HK-2 (cell line): Measurements from ENCODE around the gene CAPN8.
A peak's percentile ranks its signal among the peaks of the same experiment; 100 is the strongest.

Experiments
- DNase-seq: peaks from one replicate; pipeline ENCODE4 v3.0.0-alpha.2; 2018; ENCODE audit not compliant: unreplicated experiment

CAPN8 gene

DNA sequence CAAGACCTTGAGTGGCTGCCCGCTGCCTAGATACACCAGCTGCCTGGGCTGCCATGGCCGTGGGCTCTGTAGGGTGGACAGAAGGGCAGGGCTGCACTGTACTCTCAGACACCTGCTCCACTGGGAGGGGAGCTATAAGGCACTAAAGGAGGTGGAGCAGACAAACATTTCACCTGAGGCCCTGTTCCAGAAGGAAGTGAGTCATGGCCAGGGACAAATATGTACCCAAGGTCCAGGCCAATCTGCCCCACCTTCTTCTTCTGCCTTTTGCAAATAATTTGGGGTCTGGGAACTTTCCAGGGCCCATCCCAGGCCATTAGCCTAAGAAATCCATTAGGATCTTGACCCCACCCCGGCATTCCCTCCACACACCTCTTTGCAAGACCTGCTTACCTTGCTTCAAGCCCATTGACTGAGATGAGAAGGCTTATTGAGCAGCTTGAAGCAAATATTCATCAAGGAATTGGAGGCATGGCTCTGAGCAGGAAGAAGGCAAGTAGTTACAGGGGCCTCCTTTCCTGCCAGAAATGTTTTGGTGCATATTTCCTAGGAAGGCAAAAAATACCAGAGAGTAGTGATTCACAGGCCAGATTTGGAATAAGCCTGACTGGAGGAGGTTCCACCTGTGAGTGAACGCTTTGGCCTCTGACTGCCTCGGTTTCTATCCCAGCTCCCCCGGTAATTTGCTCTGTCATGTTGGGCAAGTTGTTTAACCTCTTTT, at the start of gene CAPN8:
Gene CAPN8, minus strand, starts transcription at position 110 of the 721 bp plus-strand sequence. Its CDS starts 55 bp downstream, at position 55.
- DNase-seq: no peak

DNA sequence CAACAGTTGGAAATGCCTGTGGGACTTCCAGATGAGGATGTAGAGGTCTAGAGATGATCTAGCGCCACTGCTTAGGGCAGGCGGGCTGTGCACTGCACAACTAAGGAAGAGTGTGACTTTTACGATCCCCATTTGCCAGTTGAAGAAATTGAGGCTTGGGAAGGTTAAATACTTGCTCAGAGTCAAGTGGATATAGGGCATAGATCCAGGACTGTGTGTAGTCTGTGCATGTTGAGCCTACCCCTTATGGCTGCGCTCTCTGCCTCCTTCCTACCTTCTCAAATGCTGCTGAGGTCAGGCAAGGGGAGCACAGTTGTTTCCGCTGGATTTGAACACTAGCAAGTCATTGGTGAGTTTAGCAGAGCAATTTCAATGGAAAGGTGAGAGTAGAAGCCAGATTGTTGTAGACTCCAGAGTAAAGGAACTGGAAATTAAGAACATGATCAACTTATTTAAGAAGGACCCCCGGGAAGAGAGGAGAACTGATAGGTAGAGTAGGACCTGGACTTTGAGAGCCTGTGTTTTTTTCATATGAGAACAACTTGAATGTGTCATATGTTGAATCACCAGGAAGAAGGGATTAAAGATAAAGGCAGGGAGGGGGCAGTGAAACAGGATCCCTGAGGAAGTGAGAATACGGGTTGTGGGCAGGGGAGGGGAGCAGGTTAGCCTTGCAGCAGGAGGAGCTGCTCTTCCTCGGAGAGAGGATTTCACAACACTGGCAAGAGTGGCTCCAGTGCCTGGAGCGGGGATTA, 49.5 kb upstream of the CAPN8 start:
- DNase-seq: peak; percentile 84

DNA sequence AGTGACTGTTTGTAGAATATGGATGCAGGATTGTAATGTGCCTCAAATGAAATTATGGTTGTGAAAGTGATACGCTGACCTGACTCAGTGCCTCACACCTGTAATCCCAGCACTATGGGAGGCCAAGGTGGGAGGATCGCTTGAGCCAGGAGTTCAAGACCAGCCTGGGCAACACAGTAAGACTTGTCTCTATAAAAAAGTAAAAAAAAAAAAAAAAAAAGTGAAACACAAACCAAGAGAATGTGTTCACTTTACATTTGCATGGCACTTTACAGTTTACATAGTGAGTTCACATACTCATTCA, 48.9 kb upstream of the CAPN8 start:
- no peak for DNase-seq

DNA sequence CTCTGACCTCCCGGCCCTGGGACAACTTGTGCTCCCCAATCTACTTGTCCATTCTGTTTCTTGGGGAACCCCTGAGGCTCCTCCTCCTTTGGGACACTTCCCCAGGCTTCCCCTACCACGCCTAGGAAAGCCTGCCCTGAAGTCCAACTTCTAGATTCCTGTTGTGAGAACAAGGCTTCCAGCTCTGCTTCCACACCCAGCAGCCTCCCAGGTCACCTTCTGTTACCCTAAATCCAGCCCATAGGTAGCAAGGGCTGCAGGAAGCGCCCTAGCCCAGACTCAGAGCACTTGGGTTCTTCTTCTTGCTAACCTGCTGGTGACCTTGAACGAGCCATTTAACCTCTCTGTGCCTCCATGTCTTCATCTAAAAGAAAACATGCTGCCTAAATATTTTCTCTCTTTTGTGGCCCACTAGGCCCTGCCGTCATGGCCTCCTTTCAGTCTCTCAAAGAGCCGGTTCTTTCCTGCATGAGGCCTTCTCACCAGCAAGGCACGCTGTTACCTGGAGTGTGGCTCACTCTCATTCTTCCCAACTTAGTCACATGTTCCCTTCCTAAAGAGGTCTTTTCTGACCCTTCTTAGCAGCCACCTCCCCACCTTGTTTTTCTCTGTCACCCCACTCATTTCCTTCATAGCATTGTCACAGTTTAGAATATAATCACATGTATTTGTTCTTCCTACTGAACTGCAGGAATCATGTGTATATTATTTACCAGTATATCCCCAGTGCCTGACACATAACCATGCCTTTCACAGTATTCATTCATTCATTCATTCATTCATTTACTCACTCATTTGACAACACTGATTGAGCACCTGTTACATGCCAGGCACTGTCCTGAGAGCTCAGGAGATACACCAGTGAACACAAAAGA, 48.3 kb upstream of the CAPN8 start:
- DNase-seq: no peak

DNA sequence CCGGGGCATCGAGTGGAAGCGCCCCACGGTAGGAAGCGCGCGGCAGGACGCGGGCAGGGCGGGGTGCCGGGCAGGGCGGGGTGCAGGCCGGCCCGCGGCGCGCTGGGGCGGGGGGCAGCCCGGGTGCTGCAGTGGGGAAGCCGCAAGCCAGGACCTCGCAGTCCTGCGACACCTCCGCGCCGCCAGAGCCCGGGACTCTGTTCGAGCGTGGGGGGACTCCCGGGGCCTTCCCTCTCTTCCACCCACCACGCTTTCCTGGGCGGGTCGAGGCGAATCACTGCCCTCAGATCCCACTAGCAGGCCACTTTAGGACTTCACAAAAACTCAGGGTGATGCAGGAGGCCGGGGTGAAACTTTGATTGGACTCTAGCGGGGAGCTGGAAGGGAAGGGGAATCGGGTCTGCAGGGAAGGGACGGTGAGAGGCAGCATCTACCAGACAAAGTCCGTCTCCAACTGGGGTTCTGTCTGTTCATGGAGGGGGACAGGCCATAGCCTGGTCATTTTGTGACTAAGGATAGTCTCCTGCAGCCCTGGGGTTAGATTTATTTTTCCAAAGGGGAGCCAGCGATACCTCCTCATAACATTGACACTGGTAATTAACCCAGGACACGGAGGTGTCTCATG, 47.5 kb upstream of the CAPN8 start:
- peak; percentile 50 for DNase-seq

DNA sequence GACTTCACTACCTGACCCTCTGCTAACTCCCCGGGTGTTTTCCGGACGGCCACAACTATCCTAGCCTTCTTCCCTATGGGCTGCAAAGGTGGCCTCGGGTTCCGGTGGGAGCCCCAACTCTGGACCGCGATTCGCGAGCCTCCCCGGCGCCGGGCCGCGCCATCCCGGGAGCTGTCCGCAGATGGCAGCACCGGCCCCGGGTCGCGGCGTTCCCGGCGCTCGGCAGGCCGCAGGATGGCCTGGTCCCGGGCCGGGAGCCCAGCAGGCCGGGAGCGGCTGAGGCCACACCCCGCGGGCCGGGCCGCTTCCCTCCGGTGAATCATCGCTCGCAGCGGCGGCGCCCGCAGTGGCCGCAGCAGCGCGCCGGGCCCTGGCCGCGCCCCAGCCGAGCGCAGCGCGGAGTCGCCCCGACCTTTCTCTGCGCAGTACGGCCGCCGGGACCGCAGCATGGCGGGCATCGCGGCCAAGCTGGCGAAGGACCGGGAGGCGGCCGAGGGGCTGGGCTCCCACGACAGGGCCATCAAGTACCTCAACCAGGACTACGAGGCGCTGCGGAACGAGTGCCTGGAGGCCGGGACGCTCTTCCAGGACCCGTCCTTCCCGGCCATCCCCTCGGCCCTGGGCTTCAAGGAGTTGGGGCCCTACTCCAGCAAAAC, 46.8 kb upstream of the CAPN8 start, which contains the start of gene CAPN2:
Gene CAPN2, plus strand, starts transcription at position 346 of the 656 bp plus-strand sequence. Its CDS starts 102 bp downstream, at position 448.
- DNase-seq: peak; percentile 88

DNA sequence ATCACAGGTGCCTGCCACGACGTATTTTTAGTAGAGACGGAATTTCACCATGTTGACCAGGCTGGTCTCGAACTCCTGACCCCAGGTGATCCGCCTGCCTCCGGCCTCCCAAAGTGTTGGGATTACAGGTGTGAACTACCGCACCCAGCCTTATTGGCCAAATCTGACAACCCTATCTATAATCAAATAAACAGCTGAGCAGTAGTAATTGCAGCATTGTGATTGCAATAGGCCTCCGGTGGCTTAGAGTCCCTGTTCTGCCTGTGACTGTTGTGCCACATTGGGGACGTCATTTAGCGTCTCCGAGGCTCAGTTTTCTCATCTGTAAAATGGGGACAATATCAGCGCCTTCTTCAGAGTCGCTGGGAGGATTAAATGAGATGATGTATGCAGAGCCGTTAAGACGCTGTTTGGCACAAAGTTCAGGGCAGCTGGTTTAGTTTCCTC, 46.3 kb upstream of the CAPN8 start:
- no peak for DNase-seq

DNA sequence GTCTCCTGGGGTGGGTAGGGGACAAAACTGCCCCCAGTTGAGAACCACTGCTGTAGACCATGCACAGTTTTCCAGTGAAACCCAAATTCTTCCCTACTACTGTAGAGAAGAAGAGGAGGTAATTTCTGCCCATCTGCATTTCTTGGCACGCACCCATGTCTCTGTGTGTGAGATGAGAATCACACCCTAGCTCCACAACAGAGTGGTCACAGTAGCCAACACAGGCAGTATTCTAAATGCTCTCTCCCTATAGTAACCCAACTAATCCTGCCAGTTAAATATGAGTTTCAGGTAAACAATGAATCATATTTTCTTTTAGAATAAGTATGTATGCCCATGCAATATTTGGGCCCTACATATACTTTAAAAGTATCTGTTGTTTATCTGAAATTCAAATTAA, 45.7 kb upstream of the CAPN8 start:
- no peak for DNase-seq

DNA sequence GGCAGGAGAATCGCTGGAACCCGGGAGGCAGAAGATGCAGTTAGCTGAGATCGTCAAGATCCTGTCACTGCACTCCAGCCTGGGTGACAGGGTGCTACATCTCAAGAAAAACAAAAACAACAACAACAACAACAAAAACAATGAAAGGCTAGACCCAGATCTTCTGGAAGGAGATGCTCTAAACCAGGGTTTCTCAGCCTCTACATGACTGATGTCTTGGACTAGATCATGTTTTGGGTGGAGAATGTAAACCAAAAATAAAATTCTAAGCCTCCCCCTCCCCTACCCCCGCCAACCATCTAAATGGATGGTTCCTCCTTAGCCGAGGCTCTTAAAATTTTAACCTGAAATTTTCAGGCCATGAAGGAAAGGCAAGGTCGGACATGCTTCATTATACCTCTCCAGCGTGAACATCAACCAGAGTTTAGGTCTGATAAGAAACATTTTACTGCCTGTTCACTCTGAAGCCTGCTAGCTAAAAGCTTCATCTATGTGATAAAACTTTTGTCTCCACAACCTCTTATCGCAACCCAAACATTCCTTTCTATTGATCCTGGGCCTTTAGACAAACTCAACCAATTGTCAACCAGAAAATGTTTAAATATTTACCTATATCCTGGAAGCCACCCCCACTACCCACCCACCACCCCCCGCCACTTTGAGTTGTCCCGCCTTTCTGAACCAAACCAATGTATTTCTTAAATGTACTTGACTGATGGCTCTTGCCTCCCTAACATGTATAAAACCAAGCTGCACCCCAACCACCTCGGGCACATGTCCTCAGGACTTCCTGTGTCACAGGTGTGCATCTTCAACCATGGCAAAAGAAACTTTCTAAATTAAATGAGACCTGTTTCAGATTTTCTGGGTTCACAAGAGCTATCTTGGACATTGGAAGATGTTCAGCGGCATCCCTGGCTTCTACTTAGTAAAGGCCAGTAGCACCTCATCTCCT, 45.0 kb upstream of the CAPN8 start:
- DNase-seq: no peak

DNA sequence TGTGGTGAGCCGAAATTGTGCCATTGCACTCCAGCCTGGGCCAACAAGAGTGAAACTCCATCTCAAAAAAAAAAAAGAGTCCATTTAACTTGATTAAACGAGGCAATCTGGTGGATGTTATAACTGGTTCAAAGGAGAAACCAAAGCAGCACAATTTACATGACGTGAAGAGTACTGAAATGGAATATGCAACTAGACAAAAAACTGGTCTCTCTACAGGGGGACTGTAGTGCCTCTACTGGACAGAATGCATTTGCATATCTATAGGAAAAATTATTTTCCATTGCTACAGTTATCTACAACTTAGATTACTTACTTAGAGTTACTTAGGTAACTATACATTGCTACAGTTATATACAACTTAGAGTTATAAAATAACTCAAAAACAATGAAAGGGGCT, 44.1 kb upstream of the CAPN8 start:
- no peak for DNase-seq

DNA sequence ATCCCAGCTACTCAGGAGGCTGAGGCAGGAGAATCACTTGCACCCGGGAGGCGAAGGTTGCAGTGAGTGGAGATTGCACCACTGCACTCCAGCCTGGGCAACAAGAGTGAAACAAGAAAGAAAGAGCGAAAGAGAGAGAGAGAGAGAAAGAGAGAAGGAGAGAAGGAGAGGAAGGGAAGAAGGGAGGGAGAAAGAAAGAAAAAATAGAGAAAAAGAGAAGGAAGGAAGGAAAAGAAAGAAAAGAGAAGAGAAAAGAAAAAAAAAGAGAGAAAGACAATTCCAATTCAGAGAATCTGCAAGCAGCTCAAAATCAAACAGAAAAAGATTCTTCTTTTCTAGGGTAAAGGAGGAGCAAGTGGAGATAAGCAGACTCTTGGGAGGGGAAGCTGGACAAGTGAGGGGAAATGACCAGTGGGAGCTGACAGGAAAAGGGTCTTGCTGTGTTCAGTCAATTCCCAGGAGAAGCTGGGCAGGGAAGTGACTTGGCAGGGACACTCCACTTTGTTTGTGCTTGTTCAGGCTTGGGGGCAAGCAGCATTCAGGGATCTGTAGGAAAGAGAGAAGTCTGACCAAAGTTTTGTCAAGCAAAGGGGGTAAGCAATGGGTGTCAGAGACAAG, 43.3 kb upstream of the CAPN8 start:
- no peak for DNase-seq

DNA sequence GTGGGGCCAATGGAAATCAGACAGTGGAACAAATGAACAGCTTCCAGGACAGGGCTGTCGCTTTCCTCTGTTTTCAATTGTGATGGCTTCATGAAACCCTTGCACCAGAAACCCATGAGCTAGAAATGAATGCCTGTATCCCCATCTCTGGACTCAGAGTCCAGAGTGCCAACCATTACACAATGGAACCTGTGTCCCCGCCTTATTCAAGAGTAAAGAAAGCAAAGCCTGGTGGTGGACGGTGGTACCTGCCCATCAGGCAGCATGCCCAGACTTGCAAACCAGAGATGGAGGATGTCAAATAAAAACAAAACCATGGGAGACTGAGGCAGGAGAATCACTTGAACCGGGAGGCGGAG, 42.5 kb upstream of the CAPN8 start:
- DNase-seq: no peak

DNA sequence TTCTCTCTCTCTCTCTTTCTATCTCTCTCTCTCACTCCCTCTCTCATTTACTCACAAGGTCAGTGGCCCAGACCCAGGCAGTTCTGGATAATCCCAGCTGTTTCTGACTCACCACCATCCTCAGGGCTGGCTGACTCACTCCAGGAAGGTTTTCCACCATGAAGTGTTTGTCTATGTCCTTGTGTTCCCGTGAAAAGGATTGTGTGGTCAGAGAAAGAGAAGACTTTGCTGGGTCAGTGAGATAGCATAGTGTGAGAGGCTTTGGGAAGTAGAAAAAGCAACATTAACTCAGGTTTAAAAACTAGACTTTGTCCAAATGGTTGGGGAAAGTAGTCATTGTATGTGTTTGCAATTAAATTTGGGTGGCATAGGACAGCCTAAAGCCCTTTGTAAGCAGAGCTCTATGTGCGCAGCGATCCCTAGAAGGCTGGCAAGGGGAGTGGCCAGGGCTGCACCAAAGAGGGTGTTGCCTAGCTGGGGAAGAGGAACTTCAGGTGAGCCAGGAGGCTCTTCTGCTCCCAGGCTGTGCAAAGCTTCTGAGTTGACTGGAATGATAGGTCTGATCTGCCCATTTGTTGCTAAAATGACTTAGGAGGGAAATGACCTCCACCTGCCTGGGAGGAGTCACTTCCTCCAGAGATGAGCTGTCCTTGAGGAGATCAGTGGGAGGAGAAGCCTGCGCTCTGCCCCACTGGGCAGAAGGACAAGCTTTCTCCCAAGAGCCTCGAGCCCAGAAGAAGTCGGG, 41.9 kb upstream of the CAPN8 start:
- DNase-seq: peak; percentile 90

DNA sequence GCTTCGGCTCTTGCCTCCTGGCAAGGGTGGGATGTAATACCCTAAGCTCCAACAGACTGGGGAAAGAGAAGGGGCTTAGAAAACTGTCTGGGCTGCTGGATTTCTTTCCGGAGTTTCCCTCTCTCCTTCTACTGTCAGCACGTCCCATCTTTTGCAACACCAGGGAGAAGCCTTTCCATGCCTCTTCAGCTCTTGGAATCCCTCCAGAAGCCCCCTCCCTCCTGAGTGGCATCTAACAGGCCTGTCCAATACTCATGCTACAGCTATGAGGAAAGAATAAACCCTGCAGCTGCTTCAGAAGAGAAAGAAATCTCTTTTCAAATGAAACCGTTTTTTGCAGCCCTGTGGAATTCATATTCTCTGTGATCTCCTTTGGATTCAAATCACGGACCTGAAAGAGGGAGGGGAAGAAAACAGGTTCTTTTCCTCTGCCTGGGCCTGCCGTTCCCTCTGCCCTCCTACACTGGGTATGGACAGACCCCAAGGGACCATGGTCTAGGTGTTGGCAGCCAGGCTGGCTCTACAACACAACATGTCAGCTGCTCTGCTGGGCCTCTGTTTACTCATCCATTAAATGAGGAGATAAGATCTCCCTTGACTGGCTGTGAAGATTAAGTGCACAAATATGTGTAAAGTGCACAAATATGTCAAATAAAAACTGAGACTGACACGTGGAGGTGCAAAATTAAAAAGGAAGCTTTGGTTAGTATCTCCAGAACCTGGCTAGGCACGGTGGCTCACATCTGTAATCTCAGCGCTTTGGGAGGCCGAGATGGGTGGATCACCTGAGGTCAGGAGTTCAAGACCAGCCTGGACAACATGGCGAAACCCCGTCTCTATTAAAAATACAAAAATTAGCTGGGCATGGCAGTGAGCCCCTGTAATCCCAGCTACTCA, 40.8 kb upstream of the CAPN8 start:
- DNase-seq: peak; percentile 57

DNA sequence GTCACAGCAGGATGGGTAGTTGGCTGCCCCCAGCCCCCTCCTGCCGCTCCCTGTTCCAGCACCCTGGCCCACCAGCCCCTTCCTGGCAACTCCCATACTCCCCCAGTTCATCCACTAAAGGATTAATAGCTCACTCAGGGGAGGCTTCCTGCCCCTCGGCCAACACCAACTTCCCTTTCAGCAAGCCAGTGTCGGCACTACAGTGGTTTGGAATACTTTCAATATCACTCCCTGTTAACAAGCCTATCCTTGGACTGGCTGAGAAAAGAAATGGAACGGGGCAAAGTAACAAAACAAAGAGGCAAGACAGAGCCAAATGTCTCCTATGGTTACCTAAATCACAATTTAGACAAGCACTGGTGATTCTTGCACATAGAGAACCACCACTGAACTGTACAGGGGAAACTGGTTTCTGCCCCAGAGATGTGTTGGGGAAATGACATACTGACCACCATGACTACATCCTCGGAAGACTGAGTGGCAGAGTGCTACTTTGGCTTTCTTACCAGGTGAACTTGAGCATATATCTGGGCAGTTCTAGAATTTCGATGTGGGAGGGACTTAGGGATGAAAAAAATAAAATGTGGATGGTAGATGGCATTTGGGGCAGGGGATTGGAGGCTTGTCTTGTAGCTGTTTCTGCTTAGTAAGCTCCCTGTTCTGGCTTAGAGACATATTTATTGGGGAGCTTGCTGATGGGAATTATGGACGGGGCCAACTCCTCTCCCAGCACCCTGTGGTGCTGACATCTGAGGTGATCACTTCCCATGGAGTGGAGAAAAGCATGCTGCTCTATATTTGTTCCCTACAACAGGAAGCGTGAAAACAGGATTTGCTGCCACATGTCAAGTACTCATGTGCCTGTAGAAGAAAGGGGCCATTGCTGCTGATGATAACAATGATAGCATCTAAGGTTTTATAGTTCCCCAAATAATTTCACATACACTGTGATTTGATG, 39.7 kb upstream of the CAPN8 start:
- no peak for DNase-seq

DNA sequence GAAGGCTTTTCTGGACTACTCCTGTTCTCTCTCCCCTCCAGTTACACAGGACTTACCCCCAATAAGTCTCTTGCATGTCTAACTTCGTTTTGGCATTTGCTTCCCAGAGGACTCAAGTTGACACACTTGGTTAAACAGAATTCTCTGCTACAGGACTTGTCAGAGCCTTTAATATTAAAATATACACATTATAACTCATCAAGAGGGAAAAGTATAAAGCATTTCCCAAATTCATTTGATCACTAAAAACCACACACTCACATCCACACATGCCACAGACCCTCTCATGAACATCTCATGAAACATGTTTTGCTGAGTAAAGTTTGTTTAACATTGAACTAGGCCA, 38.1 kb upstream of the CAPN8 start:
- DNase-seq: no peak
